Endothelial cell of umbilical vein (primary cell): Measurements from ENCODE around the gene NFATC4. TPM values are rescaled to one million over a fixed set of nuclear protein-coding genes. Genes with fewer than 3 reads are reported as not detected.

ENCODE experiments used
- BruUV-seq: library from RNA; stranded (reverse); fragments of 400-500 nt; replicated peaks from 2 replicates; lab custom pipeline; 2021; lab: Mats Ljungman, UMichigan
- CTCF ChIA-PET: fragments of 300-600, 350-600 bp; sonication (Branson Sonifier 250); formaldehyde crosslinking; loops from one replicate; lab custom pipeline; 2021; ENCODE audit warnings: antibody characterized with exemption, inconsistent platforms; lab: Charles Lee
- POLR2A ChIA-PET: fragments of 300-600, 350-600 bp; sonication (Branson Sonifier 250); formaldehyde crosslinking; loops from one replicate; lab custom pipeline; 2021; ENCODE audit warnings: antibody characterized with exemption, inconsistent platforms; lab: Charles Lee
- DNase-seq: peaks from one replicate; pipeline ENCODE4 v3.0.0-alpha.2; 2011; ENCODE audit warnings: low read depth, low spot score
- FAIRE-seq: peaks from 2 replicates; lab custom pipeline; 2011; peaks lifted over from hg19 to GRCh38; lab: Jason Lieb, UNC
- H2AFZ ChIP-seq: 2 replicates; pipeline ENCODE4 v1.6.0; 2012; ENCODE audit warnings: low read depth, low read length, control low read depth, inconsistent platforms
- H3K27ac ChIP-seq: 2 replicates; pipeline ENCODE4 v1.5.1; 2011; ENCODE audit warnings: low read depth, mild to moderate bottlenecking, control low read depth, low read length, moderate library complexity; ENCODE audit not compliant: insufficient read depth
- H3K27me3 ChIP-seq, 2 experiments: 2 replicates each; pipeline versions ENCODE4 v1.6.0 to v1.6.1; 2011; ENCODE audit warnings: low read length in 2 of 2, mixed read lengths in 1 of 2; ENCODE audit not compliant: control insufficient read depth in 2 of 2, insufficient read depth in 2 of 2
- H3K36me3 ChIP-seq, 2 experiments: 2 replicates in 1 of 2; 3 replicates in 1 of 2; pipeline ENCODE4 v1.5.1; 2011; ENCODE audit warnings: low read length in 2 of 2, mild to moderate bottlenecking in 1 of 2, moderate library complexity in 1 of 2; ENCODE audit not compliant: control insufficient read depth in 2 of 2, insufficient read depth in 2 of 2; ENCODE audit errors: extremely low read depth in 1 of 2
- H3K4me1 ChIP-seq: 3 replicates; pipeline ENCODE4 v1.5.1; 2011; ENCODE audit warnings: mild to moderate bottlenecking, low read length; ENCODE audit not compliant: control insufficient read depth, insufficient read depth; ENCODE audit errors: extremely low read depth
- H3K4me2 ChIP-seq: 2 replicates; pipeline ENCODE4 v1.6.1; 2011; ENCODE audit warnings: low read length, control low read depth, mixed read lengths; ENCODE audit not compliant: insufficient read depth
- H3K4me3 ChIP-seq, 3 experiments: fragments of 200-600 bp in 1 of 3; sonication (generic), shearing (Covaris generic) in 1 of 3; replicated peaks in 1 of 3; 2 replicates each; pipeline ENCODE4 v1.5.1; 2011 to 2016; ENCODE audit warnings: control low read depth in 3 of 3, low read length in 3 of 3, mild to moderate bottlenecking in 2 of 3, inconsistent platforms in 1 of 3, low read depth in 1 of 3, moderate library complexity in 1 of 3; ENCODE audit not compliant: insufficient read depth in 1 of 3
- H3K79me2 ChIP-seq: 2 replicates; pipeline ENCODE4 v1.6.0; 2012; ENCODE audit warnings: low read length, inconsistent platforms; ENCODE audit not compliant: control insufficient read depth, insufficient read depth
- H3K9ac ChIP-seq: replicated peaks from 2 replicates; pipeline ENCODE3; 2011; ENCODE audit warnings: low read length, control low read depth; ENCODE audit not compliant: insufficient read depth; ENCODE audit errors: extremely low read depth
- H3K9me1 ChIP-seq: replicated peaks from 3 replicates; pipeline ENCODE4 v1.6.0; 2011; ENCODE audit warnings: mild to moderate bottlenecking, low read length; ENCODE audit not compliant: control insufficient read depth, insufficient read depth; ENCODE audit errors: extremely low read depth
- H3K9me3 ChIP-seq: replicated peaks from 2 replicates; pipeline ENCODE4 v1.5.1; 2012; ENCODE audit warnings: low read length, inconsistent platforms; ENCODE audit not compliant: control insufficient read depth, insufficient read depth
- H4K20me1 ChIP-seq: replicated peaks from 2 replicates; pipeline ENCODE3; 2011; ENCODE audit warnings: mild to moderate bottlenecking, low read length; ENCODE audit not compliant: control insufficient read depth, insufficient read depth; ENCODE audit errors: extremely low read depth
- CTCF ChIP-seq, 2 donors: IDR thresholded peaks; 1 replicate in 1 of 2; 2 replicates in 1 of 2; pipeline ENCODE4 v1.5.1; 2011; ENCODE audit warnings: low read length in 2 of 2, mild to moderate bottlenecking in 2 of 2, moderate library complexity in 2 of 2, control low read depth in 1 of 2, inconsistent platforms in 1 of 2, low read depth in 1 of 2; ENCODE audit not compliant: insufficient read depth in 1 of 2; ENCODE audit errors: extremely low read depth in 1 of 2
- EZH2 ChIP-seq: IDR thresholded peaks from 2 replicates; pipeline ENCODE4 v1.6.1; 2012; ENCODE audit warnings: borderline replicate concordance, low read depth, mild to moderate bottlenecking, moderate library complexity, low read length, inconsistent platforms; ENCODE audit not compliant: severe bottlenecking
- FOS ChIP-seq: IDR thresholded peaks from 2 replicates; pipeline ENCODE4 v1.6.1; 2011; ENCODE audit warnings: mild to moderate bottlenecking, low read length, moderate library complexity, borderline replicate concordance; ENCODE audit not compliant: insufficient read depth
- GATA2 ChIP-seq: IDR thresholded peaks from 2 replicates; pipeline ENCODE4 v1.7.0; 2011; ENCODE audit warnings: low read depth, mild to moderate bottlenecking, moderate library complexity, mixed read lengths, low read length; ENCODE audit not compliant: insufficient read length, insufficient read depth
- JUN ChIP-seq: IDR thresholded peaks from 2 replicates; pipeline ENCODE4 v1.6.1; 2011; ENCODE audit warnings: borderline replicate concordance, low read depth; ENCODE audit not compliant: insufficient read length, insufficient read depth
- MAX ChIP-seq: IDR thresholded peaks from 2 replicates; pipeline ENCODE4 v1.6.1; 2011; ENCODE audit not compliant: insufficient read depth, insufficient read length
- MYC ChIP-seq: IDR thresholded peaks from one replicate; pipeline ENCODE4 v1.6.1; 2011; ENCODE audit warnings: mild to moderate bottlenecking, low read depth, low read length
- POLR2A ChIP-seq: IDR thresholded peaks from 2 replicates; pipeline ENCODE4 v1.6.1; 2012; ENCODE audit warnings: low read depth, mild to moderate bottlenecking, control low read depth, low read length
- POLR2AphosphoS5 ChIP-seq: IDR thresholded peaks from 2 replicates; pipeline ENCODE4 v1.6.1; 2012; ENCODE audit warnings: low read depth, mild to moderate bottlenecking, control low read depth, low read length, moderate library complexity; ENCODE audit not compliant: insufficient read depth
- dilution Hi-C: fragments of 300-500 bp; cut with MboI; formaldehyde crosslinking; loops from one replicate; pipeline ENCODE4 v1.15.0; 2019; ENCODE audit warnings: low sequenced_read_pairs; ENCODE audit not compliant: extremely low pct_ligation_motif_present
- intact Hi-C: fragments of 100-400 bp; cut with micrococcal nuclease; formaldehyde crosslinking; loops from one replicate; pipeline ENCODE4 v1.10.0; 2022
- polyA plus RNA-seq, 4 experiments: library from polyadenylated mRNA; depleted of rRNA in 3 of 4; stranded (reverse) in 3 of 4; unstranded in 1 of 4; fragments of >200 nt; gene quantifications; 2 replicates each; pipeline versions ENCODE4 v1.2.1 to v1.2.3, GENCODE V29; 2011 to 2012; ENCODE audit warnings: missing spikeins in 1 of 4
- total RNA-seq: library from RNA; stranded (reverse); gene quantifications from 2 replicates; pipeline ENCODE4 v1.2.3, GENCODE V29; 2021

Gene NFATC4
- total and polyA plus RNA-seq, 2 donors (not counting 3 experiments of a cell fraction or from before 2014, with no cell fraction given) = 79.5 to 88.1 TPM

- no peak overlapping the region for H2AFZ ChIP-seq
- H3K4me2 ChIP-seq = no peak overlapping the region
- intact Hi-C loops = no loop called here
- BruUV-seq = no TSS peak
- peaks cover 2% of the 10 kb centered on the region for H3K4me1 ChIP-seq
- ChIA-PET CTCF (interaction anchor here (2.8 kb wide), 1 partner anchor 47 kb away, joined by 6 read pairs; no protein-coding TSS in a partner anchor), POLR2A (no interaction called here)
- FAIRE-seq (no peak), DNase-seq (no peak)
- H3K27me3 ChIP-seq = peaks cover 1 to 11% of the 10 kb centered on the region in 2 experiments
- no peaks in the 10 kb centered on the region for H3K9me3 ChIP-seq
- no peak overlapping the region for H3K9ac ChIP-seq
- H3K79me2 ChIP-seq = no peaks in the 10 kb centered on the region
- H3K27ac ChIP-seq = no peak overlapping the region
- no peaks in the 10 kb centered on the region for H3K9me1 ChIP-seq
- TF ChIP-seq GATA2 (no peak), POLR2AphosphoS5 (no peak), CTCF (IDR thresholded peaks at IDR 0.05; ENCODE audit: extremely low read depth in 1 of 2, insufficient read depth in 1 of 2, low read depth in 1 of 2, low read length in 2 of 2) (no peak), MAX (no peak), MYC (no peak), FOS (no peak), EZH2 (no peak), POLR2A (no peak), JUN (no peak)
- dilution Hi-C loops = no loop called here
- H4K20me1 ChIP-seq = no peaks in the 10 kb centered on the region
- H3K4me3 ChIP-seq = no peak overlapping the region
- no peaks in the 10 kb centered on the region for H3K36me3 ChIP-seq
These were observed 16.2 kb downstream of the NFATC4 start for GRCh38 chr14:24384169-24384568.
